K562 (cell line): Measurements from ENCODE around the gene HMCES. TPM values are rescaled to one million over a fixed set of nuclear protein-coding genes. Genes with fewer than 3 reads are reported as not detected.

Source experiments
- ATAC-seq: fragments of 200-7000 bp; cut with Tn5 transposase; 3 replicates; pipeline ENCODE4 v1.9.1; 2020; ENCODE audit warnings: moderate library complexity
- BruUV-seq: library from RNA; stranded (reverse); fragments of 400-500 nt; replicated peaks from 2 replicates; lab custom pipeline; 2021; lab: Mats Ljungman, UMichigan
- CTCF ChIA-PET: fragments of 300-600 bp; formaldehyde crosslinking; extraction: SDS; loops from one replicate; lab custom pipeline; 2021; ENCODE audit warnings: low intra/inter-chr PET ratio; lab: Yijun Ruan, JAX
- POLR2A ChIA-PET: fragments of 300-600, 350-650 bp; sonication (Branson Sonifier 250); formaldehyde crosslinking; extraction: SDS; loops from one replicate; lab custom pipeline; 2021; ENCODE audit warnings: antibody characterized with exemption, inconsistent platforms; lab: Yijun Ruan, JAX
- DNase-seq, 4 experiments: peaks; one replicate each; pipeline versions ENCODE4 v3.0.0 to v3.0.0-alpha.2; 2011 to 2018; ENCODE audit warnings: low spot score in 3 of 4, mixed read lengths in 3 of 4; ENCODE audit errors: extremely low read depth in 1 of 4
- FAIRE-seq: peaks from 2 replicates; lab custom pipeline; 2011; peaks lifted over from hg19 to GRCh38; lab: Jason Lieb, UNC
- H2AFZ ChIP-seq: 2 replicates; pipeline ENCODE4 v1.6.0; 2011; ENCODE audit warnings: low read depth, low read length, control low read depth, inconsistent platforms
- H3K27ac ChIP-seq: fragments of 200-600 bp; 3 replicates; pipeline ENCODE4 v1.8.0; 2011; ENCODE audit warnings: low read depth, mild to moderate bottlenecking, control low read depth, inconsistent platforms, low read length, moderate library complexity, mixed read lengths; ENCODE audit errors: extremely low read depth
- H3K27me3 ChIP-seq, 2 experiments: fragments of 300-600 bp in 1 of 2; 2 replicates in 1 of 2; 3 replicates in 1 of 2; pipeline versions ENCODE4 v1.6.0 to v1.8.0; 2011; ENCODE audit warnings: inconsistent platforms in 2 of 2, low read length in 2 of 2, mild to moderate bottlenecking in 1 of 2, mixed read lengths in 1 of 2, moderate library complexity in 1 of 2; ENCODE audit not compliant: control insufficient read depth in 2 of 2, insufficient read depth in 2 of 2
- H3K36me3 ChIP-seq: fragments of 300-600 bp; 3 replicates; pipeline ENCODE4 v1.8.0; 2011; ENCODE audit warnings: mild to moderate bottlenecking, low read length, inconsistent platforms; ENCODE audit not compliant: control insufficient read depth, insufficient read depth
- H3K4me1 ChIP-seq, 2 experiments: fragments of 200-600 bp in 1 of 2; replicated peaks in 1 of 2; 2 replicates in 1 of 2; 3 replicates in 1 of 2; pipeline versions ENCODE4 v1.5.1 to v1.8.0; 2011; ENCODE audit warnings: inconsistent platforms in 2 of 2, low read length in 2 of 2, mild to moderate bottlenecking in 1 of 2, mixed read lengths in 1 of 2, moderate library complexity in 1 of 2; ENCODE audit not compliant: control insufficient read depth in 2 of 2, insufficient read depth in 2 of 2
- H3K4me2 ChIP-seq: 2 replicates; pipeline ENCODE4 v1.6.1; 2011; ENCODE audit warnings: low read length, control low read depth, inconsistent platforms, mixed read lengths; ENCODE audit not compliant: insufficient read depth
- H3K4me3 ChIP-seq: fragments of 200-600 bp; sonication (generic), shearing (Covaris generic); 2 replicates; pipeline ENCODE4 v1.5.1; 2016; ENCODE audit warnings: control low read depth, inconsistent platforms
- H3K79me2 ChIP-seq: fragments of 200-600 bp; 3 replicates; pipeline ENCODE4 v1.8.0; 2011; ENCODE audit warnings: low read length, inconsistent platforms; ENCODE audit not compliant: control insufficient read depth, insufficient read depth
- H3K9ac ChIP-seq, 2 experiments: 2 replicates each; pipeline versions ENCODE4 v1.6.0 to v1.6.1; 2011; ENCODE audit warnings: low read depth in 2 of 2, low read length in 2 of 2, control low read depth in 1 of 2, inconsistent platforms in 1 of 2, mild to moderate bottlenecking in 1 of 2, mixed read lengths in 1 of 2; ENCODE audit not compliant: insufficient read depth in 1 of 2
- H3K9me1 ChIP-seq: one replicate; pipeline ENCODE4 v1.6.0; 2011; ENCODE audit warnings: inconsistent platforms, mild to moderate bottlenecking, low read length, moderate library complexity; ENCODE audit not compliant: control insufficient read depth, insufficient read depth
- H3K9me3 ChIP-seq: replicated peaks from 2 replicates; pipeline ENCODE4 v1.5.1; 2011; ENCODE audit warnings: low read depth, low read length, inconsistent platforms; ENCODE audit not compliant: control insufficient read depth, insufficient read depth
- H4K20me1 ChIP-seq: replicated peaks from 2 replicates; pipeline ENCODE4 v1.6.1; 2011; ENCODE audit warnings: low read length, inconsistent platforms, mixed read lengths; ENCODE audit not compliant: control insufficient read depth, insufficient read depth
- FOXJ3 ChIP-seq: sonication (generic); formaldehyde crosslinking; IDR thresholded peaks from 2 replicates; pipeline ENCODE4 v1.4.0; 2020; ENCODE audit warnings: mild to moderate bottlenecking, missing genetic modification reagents
- NR2C2 ChIP-seq, 2 experiments: fragments of 200-800 bp in 1 of 2; sonication (Bioruptor generic) in 1 of 2; sonication (generic) in 1 of 2; formaldehyde crosslinking in 1 of 2; IDR thresholded peaks; 2 replicates each; pipeline versions ENCODE4 v1.6.1 to v1.8.0; 2016 to 2022; ENCODE audit warnings: mild to moderate bottlenecking in 1 of 2, missing compliant biosample characterization in 1 of 2, missing genetic modification characterization in 1 of 2, missing genetic modification reagents in 1 of 2
- RBM14 ChIP-seq: fragments of 200-400 bp; formaldehyde crosslinking; IDR thresholded peaks from 2 replicates; pipeline ENCODE4 v1.6.1; 2018; ENCODE audit warnings: low read depth, mild to moderate bottlenecking, low read length, moderate library complexity, borderline replicate concordance; ENCODE audit not compliant: insufficient read depth
- SIRT6 ChIP-seq: IDR thresholded peaks from one replicate; pipeline ENCODE4 v1.6.1; 2012; ENCODE audit warnings: low read depth, mild to moderate bottlenecking, control low read depth, inconsistent platforms, low read length, moderate library complexity
- SMARCA5 ChIP-seq: fragments of 450-650 bp; IDR thresholded peaks from 2 replicates; pipeline ENCODE4 v1.6.1; 2016
- SRSF1 ChIP-seq: fragments of 200-400 bp; formaldehyde crosslinking; IDR thresholded peaks from 2 replicates; pipeline ENCODE4 v1.6.1; 2017; ENCODE audit warnings: mild to moderate bottlenecking, low read depth, low read length, moderate library complexity
- ZNF140 ChIP-seq: fragments of 250-450 bp; sonication (Bioruptor Pico); IDR thresholded peaks from 2 replicates; pipeline ENCODE4 v1.8.0; 2021; ENCODE audit warnings: moderate library complexity, mild to moderate bottlenecking, inconsistent platforms
- WGBS: fragments of 100-300 bp; shearing (Covaris generic); methylation state at CpG from one replicate; pipeline ENCODE4 v1.1.6; 2016; ENCODE audit warnings: low coverage, mixed read lengths; ENCODE audit not compliant: insufficient coverage; ENCODE audit errors: missing lambda C conversion rate; 5-methylcytosine and 5-hydroxymethylcytosine counted together
- in situ Hi-C: fragments of 300-500 bp; cut with MboI; formaldehyde crosslinking; loops from 4 replicates; pipeline ENCODE4 v1.15.0; 2018; ENCODE audit warnings: inconsistent platforms, mixed read lengths
- intact Hi-C: fragments of 100-400 bp; cut with micrococcal nuclease; formaldehyde crosslinking; loops from 2 replicates; pipeline ENCODE4 v1.14.2; 2022
- polyA plus RNA-seq, 8 experiments: library from polyadenylated mRNA; depleted of rRNA in 4 of 8; stranded (reverse) in 5 of 8; unstranded in 3 of 8; fragments of >200 nt; fragmentation: Nextera tagmentation in 2 of 8; fragmentation: Illumina TruSeq in 1 of 8; extraction: Ambion mirVana in 2 of 8; extraction: Trizol in 1 of 8; gene quantifications; 2 replicates each; pipeline versions ENCODE4 v1.2.1 to v1.2.3, GENCODE V29; 2011 to 2014; ENCODE audit warnings: inconsistent platforms in 1 of 8, missing spikeins in 1 of 8
- total RNA-seq, 7 experiments: library from RNA; depleted of rRNA in 6 of 7; stranded (reverse); fragments of >200 nt in 6 of 7; fragmentation: Illumina TruSeq in 2 of 7; extraction: Trizol in 2 of 7; gene quantifications; 2 replicates each; pipeline versions ENCODE4 v1.2.1 to v1.2.3, GENCODE V29; 2011 to 2021; ENCODE audit warnings: low replicate concordance in 1 of 7
- TF ChIP-seq, protein P1 (sequence below), 2 experiments: fragments of 150-350 bp in 1 of 2; IDR thresholded peaks; 2 replicates each; pipeline ENCODE4 v1.6.1; 2012 to 2016; ENCODE audit warnings: low read depth in 2 of 2, low read length in 2 of 2, mild to moderate bottlenecking in 1 of 2, moderate library complexity in 1 of 2
- TF ChIP-seq, protein P2 (sequence below): fragments of 200-800 bp; sonication (Bioruptor generic); IDR thresholded peaks from 2 replicates; pipeline ENCODE4 v1.6.1; 2017; ENCODE audit warnings: missing genetic modification characterization, missing compliant biosample characterization

HMCES gene
- total and polyA plus RNA-seq, 9 of the 15 experiments (the other 6 are each of a cell fraction or from before 2014, with no cell fraction given): 18.8 to 45.3 (median 24.8) TPM

DNA sequence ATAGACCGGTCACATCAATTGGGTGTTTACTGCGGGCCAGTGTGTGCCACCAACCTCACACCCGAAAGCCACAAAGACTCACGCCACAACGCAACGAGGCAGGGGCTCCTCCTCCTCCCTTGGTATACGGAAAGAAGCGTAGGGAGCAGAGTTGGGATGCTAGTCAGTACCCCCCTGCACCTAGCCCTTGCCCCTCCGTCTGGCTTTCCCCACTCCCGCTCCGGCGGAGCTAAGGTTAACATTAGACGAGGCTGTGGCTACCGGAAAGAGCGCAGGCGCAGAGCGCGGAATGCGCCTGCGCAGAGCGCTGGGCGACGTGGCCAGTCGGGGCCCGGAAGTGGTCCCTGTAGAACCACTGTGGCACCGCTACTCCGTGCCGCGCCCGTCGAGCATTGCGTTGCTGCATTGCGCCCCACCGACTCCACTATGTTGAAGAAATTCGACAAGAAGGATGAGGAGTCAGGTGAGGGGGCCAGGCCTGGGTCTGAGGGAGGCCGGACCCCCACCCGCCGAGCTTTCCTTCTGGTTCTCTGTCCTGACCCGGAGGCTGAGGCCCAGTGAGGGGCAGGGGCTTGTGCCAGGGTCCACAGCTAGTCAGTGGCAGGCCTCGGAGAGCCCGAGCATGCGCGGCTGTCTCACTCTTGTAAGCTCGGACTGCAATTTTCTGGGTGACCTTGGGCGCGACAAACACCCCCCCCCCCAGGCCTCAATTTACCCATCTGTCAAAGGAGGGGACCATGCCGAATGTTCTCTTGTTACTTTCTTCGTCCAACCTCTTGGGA, 29.2 kb upstream of the HMCES start, which contains the start of gene COPG1:
COPG1 (plus strand) TSS at position 323 of the 782 bp plus-strand sequence; CDS start at position 427, 104 bp downstream.
- peak within 1 kb of the TSS; percentile 100 for H3K4me2 ChIP-seq
- no peak for FAIRE-seq
- peak within 1 kb of the TSS; percentile 97 to 100 for H3K9ac ChIP-seq
- peak within 1 kb of the TSS; percentile 96 for H3K27ac ChIP-seq
- peaks cover 30% of the 10 kb centered on the region; the same call in 2 of the 3 replicates for H3K36me3 ChIP-seq
- in situ Hi-C loops (loop anchor here (10.0 kb wide), 1 partner anchor 265 kb away; no protein-coding TSS in a partner anchor), intact Hi-C loops (loop anchor here (5.0 kb wide), 1 partner anchor 197 kb away; no protein-coding TSS in a partner anchor)
- peak; percentile 89 to 93 (median 92) for DNase-seq
- peak within 1 kb of the TSS; percentile 98 for H2AFZ ChIP-seq
- 0% methylated on average over 35 of the region's 48 CpGs for WGBS
- no peaks in the 10 kb centered on the region for H3K9me3 ChIP-seq
- H3K27me3 ChIP-seq: no peaks in the 10 kb centered on the region
- BruUV-seq: TSS peak; percentile 72
- ATAC-seq: peak; percentile 90
- peak within 1 kb of the TSS; percentile 92 for H3K4me3 ChIP-seq
- H3K9me1 ChIP-seq: no peaks in the 10 kb centered on the region
- POLR2A ChIA-PET: interaction anchor here (0.5 to 1.4 kb wide), 18 partner anchors 11 to 523 kb away, joined by 3 to 9 read pairs (median 5); partner anchors contain the start of gene RAB7A
- peaks cover 27% of the 10 kb centered on the region for H3K79me2 ChIP-seq
- H3K4me1 ChIP-seq: peaks cover 10 to 17% of the 10 kb centered on the region in 2 experiments; a peak in 3 of 5 replicates
- CTCF ChIA-PET: interaction anchor here (0.6 kb wide), 1 partner anchor 279 kb away, joined by 3 read pairs; no protein-coding TSS in a partner anchor
- no peaks in the 10 kb centered on the region for H4K20me1 ChIP-seq
- TF ChIP-seq RBM14 (no peak), SRSF1 (no peak), SIRT6 (no peak), NR2C2 (CRISPR knock-in tag; IDR thresholded peaks at IDR 0.05) (no peak), NR2C2 (tag; IDR thresholded peaks at IDR 0.05) (peak; percentile 70; the same call in 1 of the 2 replicates), ZNF140 (CRISPR knock-in tag) (no peak), SMARCA5 (no peak), FOXJ3 (CRISPR knock-in tag) (no peak)
- TF ChIP-seq, protein P1, sequence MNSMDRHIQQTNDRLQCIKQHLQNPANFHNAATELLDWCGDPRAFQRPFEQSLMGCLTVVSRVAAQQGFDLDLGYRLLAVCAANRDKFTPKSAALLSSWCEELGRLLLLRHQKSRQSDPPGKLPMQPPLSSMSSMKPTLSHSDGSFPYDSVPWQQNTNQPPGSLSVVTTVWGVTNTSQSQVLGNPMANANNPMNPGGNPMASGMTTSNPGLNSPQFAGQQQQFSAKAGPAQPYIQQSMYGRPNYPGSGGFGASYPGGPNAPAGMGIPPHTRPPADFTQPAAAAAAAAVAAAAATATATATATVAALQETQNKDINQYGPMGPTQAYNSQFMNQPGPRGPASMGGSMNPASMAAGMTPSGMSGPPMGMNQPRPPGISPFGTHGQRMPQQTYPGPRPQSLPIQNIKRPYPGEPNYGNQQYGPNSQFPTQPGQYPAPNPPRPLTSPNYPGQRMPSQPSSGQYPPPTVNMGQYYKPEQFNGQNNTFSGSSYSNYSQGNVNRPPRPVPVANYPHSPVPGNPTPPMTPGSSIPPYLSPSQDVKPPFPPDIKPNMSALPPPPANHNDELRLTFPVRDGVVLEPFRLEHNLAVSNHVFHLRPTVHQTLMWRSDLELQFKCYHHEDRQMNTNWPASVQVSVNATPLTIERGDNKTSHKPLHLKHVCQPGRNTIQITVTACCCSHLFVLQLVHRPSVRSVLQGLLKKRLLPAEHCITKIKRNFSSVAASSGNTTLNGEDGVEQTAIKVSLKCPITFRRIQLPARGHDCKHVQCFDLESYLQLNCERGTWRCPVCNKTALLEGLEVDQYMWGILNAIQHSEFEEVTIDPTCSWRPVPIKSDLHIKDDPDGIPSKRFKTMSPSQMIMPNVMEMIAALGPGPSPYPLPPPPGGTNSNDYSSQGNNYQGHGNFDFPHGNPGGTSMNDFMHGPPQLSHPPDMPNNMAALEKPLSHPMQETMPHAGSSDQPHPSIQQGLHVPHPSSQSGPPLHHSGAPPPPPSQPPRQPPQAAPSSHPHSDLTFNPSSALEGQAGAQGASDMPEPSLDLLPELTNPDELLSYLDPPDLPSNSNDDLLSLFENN (IDR thresholded peaks at IDR 0.05; ENCODE audit: low read depth in 2 of 2, low read length in 2 of 2): no peak
- TF ChIP-seq, protein P2, sequence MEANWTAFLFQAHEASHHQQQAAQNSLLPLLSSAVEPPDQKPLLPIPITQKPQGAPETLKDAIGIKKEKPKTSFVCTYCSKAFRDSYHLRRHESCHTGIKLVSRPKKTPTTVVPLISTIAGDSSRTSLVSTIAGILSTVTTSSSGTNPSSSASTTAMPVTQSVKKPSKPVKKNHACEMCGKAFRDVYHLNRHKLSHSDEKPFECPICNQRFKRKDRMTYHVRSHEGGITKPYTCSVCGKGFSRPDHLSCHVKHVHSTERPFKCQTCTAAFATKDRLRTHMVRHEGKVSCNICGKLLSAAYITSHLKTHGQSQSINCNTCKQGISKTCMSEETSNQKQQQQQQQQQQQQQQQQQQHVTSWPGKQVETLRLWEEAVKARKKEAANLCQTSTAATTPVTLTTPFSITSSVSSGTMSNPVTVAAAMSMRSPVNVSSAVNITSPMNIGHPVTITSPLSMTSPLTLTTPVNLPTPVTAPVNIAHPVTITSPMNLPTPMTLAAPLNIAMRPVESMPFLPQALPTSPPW (CRISPR knock-in tag): no peak
